SHP77 (cell line): Measurements from ENCODE around the gene SERPINA3.
"Not testable (repeated sequence)": the region's sequence is repeated elsewhere in the genome, so short reads cannot be mapped to it uniquely, and the experiment has no call there.

ENCODE experiments used
- DNase-seq, 2 experiments: peaks; one replicate each; lab custom pipeline; 2025; lab: John Stamatoyannopoulos, UW

Gene SERPINA3

DNA sequence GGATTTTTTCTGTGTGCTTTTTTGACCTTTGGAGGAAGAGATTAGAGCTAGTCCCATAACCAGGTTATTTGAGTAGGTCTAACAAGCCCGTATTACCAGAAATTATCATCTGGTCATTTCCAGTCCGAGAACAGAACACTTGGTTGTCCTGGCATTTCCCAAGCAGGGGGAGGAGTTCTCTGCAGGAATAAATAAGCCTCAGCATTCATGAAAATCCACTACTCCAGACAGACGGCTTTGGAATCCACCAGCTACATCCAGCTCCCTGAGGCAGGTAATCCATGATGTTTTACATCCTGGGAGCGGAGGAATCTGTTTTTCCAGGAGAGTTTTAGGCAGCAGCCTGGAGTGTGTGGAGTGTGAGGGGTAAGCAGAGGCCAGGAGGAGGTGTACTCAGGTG lies at the start of gene SERPINA3:
Gene SERPINA3 (plus strand): TSS at position 218 of the 400 bp plus-strand sequence. CDS start 2,051 bp downstream, outside the sequence.
- no peak for DNase-seq

DNA sequence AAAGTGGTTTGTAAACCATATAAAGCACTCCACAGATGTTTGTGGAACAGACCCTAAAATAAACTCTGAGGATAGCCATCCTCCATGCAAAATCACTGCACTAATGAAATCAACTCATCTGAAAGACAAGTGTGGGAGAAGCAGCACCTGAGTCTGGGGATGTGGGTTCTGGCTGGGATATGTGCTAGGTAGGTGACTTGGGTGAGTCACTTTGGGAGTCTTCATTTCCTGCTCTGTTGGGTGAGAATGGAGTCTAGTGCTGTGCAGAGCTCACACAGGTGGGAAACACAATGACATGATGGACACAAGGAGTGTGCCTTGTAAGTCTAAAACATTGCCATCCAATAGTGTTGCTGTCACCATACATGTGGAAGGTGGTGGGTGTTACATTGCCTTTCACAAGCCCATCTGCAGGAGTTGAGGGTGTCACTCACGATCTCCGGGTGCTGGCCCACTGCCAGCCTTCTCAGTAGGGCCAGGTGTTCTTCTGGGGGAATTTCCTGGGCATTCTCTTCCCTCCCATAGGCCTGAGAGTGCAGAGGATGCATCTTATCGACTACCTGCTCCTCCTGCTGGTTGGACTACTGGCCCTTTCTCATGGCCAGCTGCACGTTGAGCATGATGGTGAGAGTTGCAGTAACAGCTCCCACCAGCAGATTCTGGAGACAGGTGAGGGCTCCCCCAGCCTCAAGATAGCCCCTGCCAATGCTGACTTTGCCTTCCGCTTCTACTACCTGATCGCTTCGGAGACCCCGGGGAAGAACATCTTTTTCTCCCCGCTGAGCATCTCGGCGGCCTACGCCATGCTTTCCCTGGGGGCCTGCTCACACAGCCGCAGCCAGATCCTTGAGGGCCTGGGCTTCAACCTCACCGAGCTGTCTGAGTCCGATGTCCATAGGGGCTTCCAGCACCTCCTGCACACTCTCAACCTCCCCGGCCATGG lies 49.0 kb upstream of the SERPINA3 start:
- DNase-seq = no peak

- DNase-seq = no peak
Measured at GRCh38 chr14:94564381-94564780, 47.8 kb upstream of the SERPINA3 start.

DNA sequence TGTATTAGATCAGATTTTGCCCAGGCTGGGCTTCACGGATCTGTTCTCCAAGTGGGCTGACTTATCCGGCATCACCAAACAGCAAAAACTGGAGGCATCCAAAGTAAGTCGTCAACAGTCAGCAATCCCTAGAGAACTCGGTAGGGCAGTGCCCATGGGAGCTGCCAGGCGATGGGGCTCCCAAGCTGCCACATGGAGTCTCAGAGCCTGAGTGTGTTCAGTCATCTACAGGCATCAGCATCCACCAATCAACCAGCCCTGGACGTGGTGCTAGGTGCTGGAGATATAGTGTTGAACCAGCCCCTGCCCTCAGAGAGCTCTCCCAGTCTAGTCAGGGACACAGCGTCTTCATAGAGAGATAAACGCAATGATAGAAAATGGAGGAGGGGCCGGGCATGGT lies 44.0 kb upstream of the SERPINA3 start:
- no peak for DNase-seq

DNA sequence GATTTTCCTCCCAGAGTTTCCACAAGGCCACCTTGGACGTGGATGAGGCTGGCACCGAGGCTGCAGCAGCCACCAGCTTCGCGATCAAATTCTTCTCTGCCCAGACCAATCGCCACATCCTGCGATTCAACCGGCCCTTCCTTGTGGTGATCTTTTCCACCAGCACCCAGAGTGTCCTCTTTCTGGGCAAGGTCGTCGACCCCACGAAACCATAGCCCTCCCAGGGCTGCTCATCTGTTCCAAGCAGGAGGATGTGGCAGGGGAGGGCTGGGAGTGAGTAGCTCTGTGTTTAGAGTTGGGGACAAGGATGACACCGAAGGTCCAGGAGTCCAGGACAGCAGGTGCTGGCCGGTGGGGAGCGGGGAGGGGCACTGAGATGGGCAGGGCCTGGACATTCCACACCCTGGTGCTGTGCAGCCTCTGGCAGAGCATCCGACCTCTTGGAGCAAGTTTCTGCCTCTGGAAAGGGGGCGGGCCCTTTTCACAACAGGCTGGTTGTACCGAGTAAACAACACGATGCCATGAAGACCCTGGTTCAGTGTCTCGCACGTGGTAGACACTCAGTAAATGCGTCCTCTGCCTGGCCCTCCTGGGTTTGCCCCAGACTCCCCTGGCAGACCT lies 42.7 kb upstream of the SERPINA3 start:
- DNase-seq = no peak

DNA sequence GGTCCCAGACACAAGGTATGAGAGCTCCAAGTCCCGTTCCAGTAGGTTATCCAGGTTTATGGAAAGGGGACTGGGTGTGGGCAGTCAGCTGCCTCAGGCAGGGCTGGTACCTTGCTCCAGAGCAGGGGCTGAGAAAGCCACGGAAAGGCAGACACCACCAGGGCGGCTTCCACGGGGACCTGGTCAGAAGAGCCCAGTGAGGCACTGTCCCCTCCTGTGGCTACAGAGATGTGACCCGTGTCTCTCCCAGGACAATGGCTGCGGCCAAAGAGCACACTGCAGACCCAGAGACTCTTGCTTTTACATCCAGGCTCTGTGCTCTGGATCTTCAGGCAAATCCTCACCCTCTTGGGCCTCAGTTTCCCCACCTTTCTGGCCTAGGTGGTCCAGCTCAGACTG lies 42.2 kb upstream of the SERPINA3 start:
- no peak for DNase-seq

- no peak for DNase-seq
Measured at GRCh38 chr14:94570440-94570839, 41.8 kb upstream of the SERPINA3 start.

GRCh38 chr14:94571395-94571794 lies 40.8 kb upstream of the SERPINA3 start:
- DNase-seq = no peak

GRCh38 chr14:94571950-94572349 lies 40.2 kb upstream of the SERPINA3 start:
- DNase-seq = no peak

- DNase-seq = no peak
Measured at GRCh38 chr14:94572637-94573303, 39.4 kb upstream of the SERPINA3 start.

DNA sequence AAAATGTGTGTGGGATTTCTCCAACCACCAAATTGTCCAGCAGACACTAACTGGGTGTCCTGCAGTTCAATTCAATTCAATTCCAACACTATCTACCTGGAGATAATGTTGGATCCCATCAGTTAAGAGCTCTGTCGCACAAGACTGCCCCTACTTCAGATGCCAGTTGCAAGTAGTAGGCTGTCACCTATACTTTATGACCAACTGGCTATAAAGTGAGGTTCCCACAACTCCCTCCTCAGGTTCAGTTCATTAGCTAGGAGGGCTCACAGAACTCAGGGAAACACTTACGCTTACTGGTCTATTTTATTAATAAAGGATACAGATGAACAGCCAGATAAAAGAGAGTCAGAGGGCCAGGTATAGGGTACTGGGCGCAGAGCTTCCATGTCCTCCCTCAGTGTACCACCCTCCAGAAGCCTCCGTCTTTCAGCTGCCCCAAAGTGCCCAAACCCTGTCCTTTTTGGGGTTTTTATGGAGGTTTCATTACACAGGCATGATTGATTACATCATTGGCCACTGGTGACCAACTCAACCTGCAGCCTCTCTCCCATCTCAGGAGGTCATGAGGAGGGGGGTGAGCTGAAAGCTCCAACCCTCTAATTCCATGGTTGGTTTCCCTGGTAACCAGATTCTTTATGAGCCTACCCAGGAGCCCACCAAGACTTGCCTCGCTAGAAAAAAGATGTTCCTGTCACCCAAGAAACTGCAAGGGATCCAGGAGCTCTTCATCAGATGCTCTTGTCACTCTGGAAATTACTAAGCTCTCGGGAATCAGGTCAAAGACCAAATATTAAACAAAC lies 38.5 kb upstream of the SERPINA3 start:
- no peak for DNase-seq

DNA sequence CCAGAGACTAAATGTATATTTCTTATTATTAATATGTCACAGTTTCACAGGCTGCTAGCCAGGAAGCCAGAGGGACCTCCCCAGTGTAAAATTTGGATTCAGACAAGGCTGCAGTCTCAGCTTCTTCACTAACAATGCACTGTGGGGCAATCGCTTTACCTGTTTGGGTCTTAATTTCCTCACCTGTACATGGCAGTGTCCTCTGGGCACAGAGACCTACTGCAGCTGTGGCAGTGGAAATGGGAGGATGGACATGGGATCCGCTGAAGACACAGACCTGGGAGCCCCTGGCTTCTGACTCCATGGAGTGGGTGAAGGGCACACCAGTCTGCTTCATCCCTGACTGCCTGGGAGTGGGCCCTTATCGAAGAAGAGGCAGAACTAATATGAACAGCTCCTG lies 37.9 kb upstream of the SERPINA3 start:
- no peak for DNase-seq

DNA sequence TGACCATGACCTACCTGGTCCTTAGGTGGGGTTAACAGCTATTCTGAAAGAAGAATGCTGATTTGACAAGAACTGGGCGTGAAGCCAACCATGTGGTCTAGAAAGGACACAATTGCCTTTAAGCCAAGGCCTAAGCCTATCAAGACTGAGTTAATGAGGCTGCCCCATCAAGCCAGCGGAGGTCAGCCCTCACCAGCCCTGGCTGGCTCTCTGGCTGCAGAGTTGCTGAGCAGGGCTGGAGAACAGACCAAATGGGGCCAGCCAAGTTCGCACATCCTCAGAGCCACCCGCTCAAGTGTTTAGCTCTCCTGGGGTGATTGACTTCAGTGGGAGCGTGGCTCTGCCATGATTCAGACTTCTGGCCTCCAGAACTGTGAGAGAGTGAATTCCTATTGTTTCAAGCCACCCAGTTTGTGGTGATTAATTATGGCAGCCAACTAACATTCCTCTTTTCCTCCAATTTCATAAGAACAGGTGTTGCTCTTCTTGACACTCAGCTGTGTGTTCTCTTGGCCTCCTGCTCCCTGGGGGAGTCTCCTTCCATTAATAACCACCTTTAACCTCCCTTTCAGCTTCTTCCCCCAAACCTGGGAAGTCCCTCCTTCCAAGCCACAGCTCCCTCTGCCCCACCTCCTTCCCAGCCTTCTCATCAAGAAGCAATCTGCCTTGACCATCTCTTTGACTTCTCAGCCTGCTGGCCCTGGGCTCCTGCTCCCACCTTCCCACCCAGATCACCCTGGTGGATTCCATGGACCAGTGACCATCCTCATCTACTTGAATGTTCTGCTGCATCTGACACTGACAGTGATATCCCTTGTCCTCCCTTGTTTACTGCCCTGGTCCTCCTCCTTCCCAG lies 36.2 kb upstream of the SERPINA3 start:
- DNase-seq = no peak

GRCh38 chr14:94577472-94577871 lies 34.7 kb upstream of the SERPINA3 start:
- not testable (repeated sequence) for DNase-seq

GRCh38 chr14:94578712-94579111 lies 33.5 kb upstream of the SERPINA3 start:
- DNase-seq = no peak

DNA sequence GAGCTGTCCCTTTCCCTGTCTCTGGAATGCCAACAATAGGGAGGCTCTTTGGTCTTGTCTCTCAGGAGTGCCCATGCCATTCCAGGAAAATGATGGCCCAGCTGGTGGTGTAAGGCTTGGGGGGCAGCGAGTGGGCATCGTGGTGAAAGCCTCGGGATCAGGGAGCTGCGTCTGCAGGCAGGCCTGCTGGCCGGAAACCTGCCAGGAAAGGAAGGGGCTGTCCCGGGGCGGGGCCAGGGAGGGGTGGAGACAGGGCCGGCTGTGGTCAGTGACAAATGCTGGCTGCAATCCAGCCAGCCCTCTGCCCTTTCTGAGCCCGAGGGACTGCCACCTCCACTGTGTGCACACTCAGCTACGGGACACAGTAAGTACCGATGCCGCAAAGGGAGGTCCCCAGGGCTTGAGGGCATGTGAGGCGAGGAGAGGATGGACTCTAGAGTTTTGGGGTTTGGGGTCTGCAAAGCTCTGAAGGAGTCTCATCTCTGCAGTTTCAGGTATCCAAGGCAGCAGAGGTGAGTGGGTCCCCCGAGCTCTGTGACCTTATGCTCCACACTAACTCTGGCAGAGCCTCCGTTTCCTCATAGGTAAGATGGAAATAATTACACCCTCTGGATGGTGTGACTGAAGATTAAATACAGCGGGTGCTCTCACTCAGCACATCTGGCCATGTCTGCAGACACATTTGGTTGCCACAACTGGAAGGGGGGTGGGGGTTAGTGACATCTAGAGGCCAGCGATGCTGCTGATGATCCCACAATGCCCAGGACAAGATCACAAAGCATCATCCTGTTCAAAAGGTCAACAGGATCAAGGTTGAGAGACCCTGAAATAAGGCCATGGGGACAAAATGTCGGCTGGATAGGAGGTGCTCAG lies 30.8 kb upstream of the SERPINA3 start, which contains the start of gene SERPINA5:
Gene SERPINA5 (plus strand): TSS at position 300 of the 873 bp plus-strand sequence. CDS start 5,937 bp downstream, outside the sequence.
- DNase-seq = peak in 1 of 2 experiments; percentile 39

DNA sequence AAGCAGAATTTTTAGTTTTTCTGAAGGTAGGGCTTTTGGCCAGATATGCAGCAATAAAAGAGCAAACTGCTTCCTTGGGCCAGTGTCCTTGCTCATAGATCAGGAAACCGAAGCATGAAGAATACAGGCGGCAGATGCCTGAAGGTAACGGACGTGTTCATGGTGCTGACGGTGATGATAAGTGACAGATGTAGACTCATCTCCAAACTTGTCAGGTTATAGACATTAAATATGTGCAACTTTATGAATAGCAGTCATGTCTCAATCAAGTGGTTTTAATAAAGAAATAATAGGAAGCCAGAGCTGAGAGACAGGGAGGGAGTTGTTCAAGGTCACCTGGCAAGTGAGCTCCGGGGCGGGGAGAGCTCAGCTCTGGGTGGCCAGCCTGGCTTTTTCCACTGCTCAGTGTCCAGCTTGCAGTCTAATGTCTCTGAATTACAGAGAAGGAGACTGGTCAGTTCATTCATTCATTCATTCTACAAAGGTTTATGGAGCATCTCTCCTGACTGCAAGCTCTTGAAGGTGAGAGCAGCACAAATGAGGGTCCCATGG lies 29.9 kb upstream of the SERPINA3 start:
- no peak for DNase-seq

GRCh38 chr14:94582851-94583250 lies 29.3 kb upstream of the SERPINA3 start:
- no peak for DNase-seq

GRCh38 chr14:94583557-94583956 lies 28.6 kb upstream of the SERPINA3 start:
- DNase-seq = no peak
